Lung (tissue), 12 donors: ENCODE results near the gene SMG6. TPM values are rescaled to one million over a fixed set of nuclear protein-coding genes. Genes with fewer than 3 reads are reported as not detected.

Experiments
- ATAC-seq: fragments of 200-7000 bp; cut with Tn5 transposase; one replicate; pipeline ENCODE4 v1.9.1; 2020; ENCODE audit warnings: moderate number of reproducible peaks; ENCODE audit not compliant: insufficient read depth, low FRiP score
- DNase-seq, 3 donors: peaks; one replicate each; pipeline ENCODE4 v3.0.0-alpha.2; 2013 to 2017
- H3K27ac ChIP-seq, 2 donors: one replicate each; pipeline ENCODE4 v1.5.1; 2013; ENCODE audit warnings: mild to moderate bottlenecking in 2 of 2, moderate library complexity in 2 of 2, control low read depth in 1 of 2, inconsistent platforms in 1 of 2, low read depth in 1 of 2, low read length in 1 of 2
- H3K27me3 ChIP-seq, 3 donors: one replicate each; pipeline ENCODE4 v1.5.1; 2013; ENCODE audit warnings: low read length in 2 of 3; ENCODE audit not compliant: control insufficient read depth in 3 of 3, insufficient read depth in 3 of 3
- H3K36me3 ChIP-seq, 4 donors: one replicate each; pipeline ENCODE4 v1.5.1; 2013; ENCODE audit warnings: low read length in 4 of 4, mild to moderate bottlenecking in 1 of 4, moderate library complexity in 1 of 4; ENCODE audit not compliant: control insufficient read depth in 4 of 4, insufficient read depth in 4 of 4
- H3K4me1 ChIP-seq, 5 donors: one replicate each; pipeline ENCODE4 v1.5.1; 2013; ENCODE audit warnings: low read length in 5 of 5, mild to moderate bottlenecking in 2 of 5, moderate library complexity in 1 of 5; ENCODE audit not compliant: control insufficient read depth in 5 of 5, insufficient read depth in 5 of 5
- H3K4me3 ChIP-seq: one replicate; pipeline ENCODE4 v1.5.1; 2013; ENCODE audit warnings: mild to moderate bottlenecking, control low read depth, moderate library complexity
- H3K9ac ChIP-seq, 2 donors: one replicate each; pipeline ENCODE4 v1.5.1; 2013; ENCODE audit warnings: low read length in 2 of 2, control low read depth in 1 of 2; ENCODE audit not compliant: insufficient read depth in 1 of 2
- H3K9me3 ChIP-seq, 4 donors: one replicate each; pipeline ENCODE4 v1.5.1; 2013; ENCODE audit warnings: low read length in 3 of 4, mild to moderate bottlenecking in 1 of 4, moderate library complexity in 1 of 4; ENCODE audit not compliant: control insufficient read depth in 4 of 4, insufficient read depth in 3 of 4
- WGBS, 2 donors: extraction: QIAGEN DNeasy Blood & Tissue Kit; methylation state at CpG; one replicate each; pipeline ENCODE4 v1.1.7; 2013; 5-methylcytosine and 5-hydroxymethylcytosine counted together
- polyA plus RNA-seq, 2 donors: library from polyadenylated mRNA; stranded (reverse); fragments of 200-250 nt; gene quantifications; one replicate each; pipeline ENCODE4 v1.2.1, GENCODE V29; 2013
- total RNA-seq, 2 donors: library from RNA; depleted of rRNA in 1 of 2; stranded (reverse); fragments of >200 nt in 1 of 2; gene quantifications; one replicate each; pipeline ENCODE4 v1.2.1, GENCODE V29; 2014 to 2021
- TF ChIP-seq, protein P1 (sequence below): IDR thresholded peaks from 2 replicates; pipeline ENCODE4 v1.5.1; 2012; ENCODE audit warnings: mild to moderate bottlenecking; ENCODE audit errors: control extremely low read depth, extremely low read depth
- donor health status: control.
- donor health status: control.
- donor health status: Bipolar disorder and iron deficiency.
- donor health status: healthy.
- donor health status: DM: yes; HTN: yes; CAD: no.

Gene SMG6
- total and polyA plus RNA-seq, 4 donors = 17.6 to 45.1 (median 28.9) TPM

GRCh38 chr17:2054512-2055291 lies 248.9 kb downstream of the SMG6 start, which contains the start of gene HIC1:
Gene HIC1, plus strand, starts transcription at chr17:2055103. Its CDS starts 1,588 bp downstream, at chr17:2056691.
- Histone ChIP-seq H3K9me3 (no peaks in the 10 kb centered on the region), H3K9ac (no peak within 1 kb of the TSS), H3K27me3 (peaks cover 0 to 13% (median 0%) of the 10 kb centered on the region in 3 donors), H3K4me3 (peak within 1 kb of the TSS; percentile 47), H3K27ac (peak within 1 kb of the TSS; percentile 86 to 88), H3K36me3 (peaks cover 0 to 16% (median 4%) of the 10 kb centered on the region in 4 donors), H3K4me1 (peaks cover 0 to 28% (median 20%) of the 10 kb centered on the region in 5 donors)
- TF ChIP-seq, protein P1, sequence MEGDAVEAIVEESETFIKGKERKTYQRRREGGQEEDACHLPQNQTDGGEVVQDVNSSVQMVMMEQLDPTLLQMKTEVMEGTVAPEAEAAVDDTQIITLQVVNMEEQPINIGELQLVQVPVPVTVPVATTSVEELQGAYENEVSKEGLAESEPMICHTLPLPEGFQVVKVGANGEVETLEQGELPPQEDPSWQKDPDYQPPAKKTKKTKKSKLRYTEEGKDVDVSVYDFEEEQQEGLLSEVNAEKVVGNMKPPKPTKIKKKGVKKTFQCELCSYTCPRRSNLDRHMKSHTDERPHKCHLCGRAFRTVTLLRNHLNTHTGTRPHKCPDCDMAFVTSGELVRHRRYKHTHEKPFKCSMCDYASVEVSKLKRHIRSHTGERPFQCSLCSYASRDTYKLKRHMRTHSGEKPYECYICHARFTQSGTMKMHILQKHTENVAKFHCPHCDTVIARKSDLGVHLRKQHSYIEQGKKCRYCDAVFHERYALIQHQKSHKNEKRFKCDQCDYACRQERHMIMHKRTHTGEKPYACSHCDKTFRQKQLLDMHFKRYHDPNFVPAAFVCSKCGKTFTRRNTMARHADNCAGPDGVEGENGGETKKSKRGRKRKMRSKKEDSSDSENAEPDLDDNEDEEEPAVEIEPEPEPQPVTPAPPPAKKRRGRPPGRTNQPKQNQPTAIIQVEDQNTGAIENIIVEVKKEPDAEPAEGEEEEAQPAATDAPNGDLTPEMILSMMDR = peak; percentile 84
- ATAC-seq (peak; percentile 65), DNase-seq (peak; percentile 87 to 89 (median 87))
- WGBS, 2 donors = 1 to 4% methylated on average over 59 to 72 of the region's 72 CpGs

DNA sequence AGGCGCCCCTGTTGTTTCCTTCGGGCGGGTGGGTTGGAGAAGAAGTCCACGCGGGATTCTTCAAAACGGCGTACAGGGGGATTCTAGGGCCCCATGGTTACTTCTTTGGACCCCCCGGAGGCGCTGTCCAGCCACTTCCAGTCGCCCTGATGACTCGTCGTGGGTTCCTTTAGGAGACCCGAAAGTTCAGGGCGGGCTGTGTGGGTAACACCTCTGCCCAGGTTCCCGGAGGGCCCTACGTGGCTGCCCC lies 249.4 kb downstream of the SMG6 start:
- H3K9ac ChIP-seq = no peak overlapping the region
- WGBS, 2 donors = 7% methylated on average over 16 of the region's 16 CpGs
- no peaks in the 10 kb centered on the region for H3K9me3 ChIP-seq
- TF ChIP-seq, protein P1 = no peak
- H3K36me3 ChIP-seq = peaks cover 0 to 12% (median 3%) of the 10 kb centered on the region in 4 donors
- peak overlapping the region; percentile 24 to 60 for H3K27ac ChIP-seq
- H3K4me3 ChIP-seq = peak overlapping the region; percentile 10
- ATAC-seq = no peak
- H3K27me3 ChIP-seq = peaks cover 0 to 13% (median 0%) of the 10 kb centered on the region in 3 donors
- peak in 2 of 3 donors; percentile 56 to 76 for DNase-seq
- peaks cover 1 to 29% (median 17%) of the 10 kb centered on the region in 5 donors for H3K4me1 ChIP-seq

GRCh38 chr17:2053380-2054261 lies 250.0 kb downstream of the SMG6 start:
- peak; percentile 72 to 75 (median 72) for DNase-seq
- no peak overlapping the region for H3K9ac ChIP-seq

More at GRCh38 chr17:2053380-2054261, 250.0 kb downstream of the SMG6 start:
- TF ChIP-seq, protein P1 = peak; percentile 52
- Histone ChIP-seq H3K9me3 (no peaks in the 10 kb centered on the region), H3K4me3 (peak overlapping the region; percentile 10), H3K27me3 (peaks cover 0 to 13% (median 1%) of the 10 kb centered on the region in 3 donors), H3K36me3 (peaks cover 0 to 11% (median 3%) of the 10 kb centered on the region in 4 donors), H3K27ac (peak overlapping the region in 1 of 2 donors; percentile 60), H3K4me1 (peaks cover 7 to 31% (median 23%) of the 10 kb centered on the region in 5 donors)
- WGBS, 2 donors = 5 to 6% methylated on average over 63 to 84 of the region's 84 CpGs
- ATAC-seq = no peak
